Measurements from ENCODE around the gene UST. TPM values are rescaled to one million over a fixed set of nuclear protein-coding genes. Genes with fewer than 3 reads are reported as not detected.

The UST gene
- total and polyA plus RNA-seq, 7 donors = 0.79 to 2.6 (median 2.0) TPM

- H3K27ac ChIP-seq = no peak overlapping the region
- intact Hi-C loops (cut with DNase I) = loop anchor here (2.0 to 5.0 kb wide), 2 partner anchors 122 to 124 kb away; no protein-coding TSS in a partner anchor
- H3K27me3 ChIP-seq (ENCODE audit: insufficient read depth in 3 of 3, low read length in 2 of 3) = no peaks in the 10 kb centered on the region
- WGBS, 3 donors = 8 to 23% (median 10%) methylated on average over 8 of the region's 8 CpGs
- peak in 1 of 4 donors; percentile 32 for ATAC-seq
- H3K9me3 ChIP-seq = no peaks in the 10 kb centered on the region
- peak overlapping the region; percentile 46 for H3K4me3 ChIP-seq
- no peaks in the 10 kb centered on the region for H3K36me3 ChIP-seq (ENCODE audit: insufficient read depth in 1 of 2, low read depth in 1 of 2)
- DNase-seq = no peak
- TF ChIP-seq CTCF (IDR thresholded peaks at IDR 0.05) = no peak
- H3K4me1 ChIP-seq = no peaks in the 10 kb centered on the region
Observed at GRCh38 chr6:148700741-148701311, 46.0 kb upstream of the UST start.

GRCh38 chr6:148701375-148701774 is 45.5 kb upstream of the UST start:
- intact Hi-C loops (cut with DNase I) = loop anchor here (2.0 to 5.0 kb wide), 2 partner anchors 123 to 124 kb away; no protein-coding TSS in a partner anchor
- no peak for TF ChIP-seq CTCF (IDR thresholded peaks at IDR 0.05)
- H3K27ac ChIP-seq = no peak overlapping the region
- no peaks in the 10 kb centered on the region for H3K27me3 ChIP-seq (ENCODE audit: insufficient read depth in 3 of 3, low read length in 2 of 3)
- peak overlapping the region; percentile 46 for H3K4me3 ChIP-seq
- H3K36me3 ChIP-seq (ENCODE audit: insufficient read depth in 1 of 2, low read depth in 1 of 2) = no peaks in the 10 kb centered on the region
- H3K9me3 ChIP-seq = no peaks in the 10 kb centered on the region
- 50 to 68% (median 54%) methylated on average over 3 of the region's 3 CpGs for WGBS, 3 donors
- H3K4me1 ChIP-seq = no peaks in the 10 kb centered on the region
- ATAC-seq = no peak
- no peak for DNase-seq

GRCh38 chr6:148703900-148704299 is 42.9 kb upstream of the UST start:
- TF ChIP-seq CTCF (IDR thresholded peaks at IDR 0.05) = no peak
- intact Hi-C loops (cut with DNase I) = loop anchor here in 1 of 2 donors (5.0 kb wide), 1 partner anchor 127 kb away; no protein-coding TSS in a partner anchor
- Histone ChIP-seq H3K27me3 (ENCODE audit: insufficient read depth in 3 of 3, low read length in 2 of 3) (no peaks in the 10 kb centered on the region), H3K9me3 (no peaks in the 10 kb centered on the region), H3K4me3 (no peak overlapping the region), H3K36me3 (ENCODE audit: insufficient read depth in 1 of 2, low read depth in 1 of 2) (no peaks in the 10 kb centered on the region), H3K27ac (no peak overlapping the region), H3K4me1 (no peaks in the 10 kb centered on the region)
- WGBS, 3 donors = 74 to 81% (median 76%) methylated on average over 2 of the region's 2 CpGs
- no peak for DNase-seq
- no peak for ATAC-seq

GRCh38 chr6:148704400-148705246 is 42.2 kb upstream of the UST start:
- no peaks in the 10 kb centered on the region for H3K27me3 ChIP-seq (ENCODE audit: insufficient read depth in 3 of 3, low read length in 2 of 3)
- WGBS, 3 donors = 83 to 87% (median 84%) methylated on average over 7 of the region's 7 CpGs
- DNase-seq = no peak
- H3K9me3 ChIP-seq = no peaks in the 10 kb centered on the region
- H3K27ac ChIP-seq = no peak overlapping the region
- intact Hi-C loops (cut with DNase I) = loop anchor here in 1 of 2 donors (5.0 kb wide), 1 partner anchor 127 kb away; no protein-coding TSS in a partner anchor
- ATAC-seq = no peak
- no peaks in the 10 kb centered on the region for H3K4me1 ChIP-seq
- no peak for TF ChIP-seq CTCF (IDR thresholded peaks at IDR 0.05)
- H3K4me3 ChIP-seq = no peak overlapping the region
- H3K36me3 ChIP-seq (ENCODE audit: insufficient read depth in 1 of 2, low read depth in 1 of 2) = no peaks in the 10 kb centered on the region

Data from psoas muscle (tissue), 8 donors.